ENCODE measurements around the gene ADIPOQ.
"Not testable (repeated sequence)": the region's sequence is repeated elsewhere in the genome, so short reads cannot be mapped to it uniquely, and the experiment has no call there.

ADIPOQ gene

DNA sequence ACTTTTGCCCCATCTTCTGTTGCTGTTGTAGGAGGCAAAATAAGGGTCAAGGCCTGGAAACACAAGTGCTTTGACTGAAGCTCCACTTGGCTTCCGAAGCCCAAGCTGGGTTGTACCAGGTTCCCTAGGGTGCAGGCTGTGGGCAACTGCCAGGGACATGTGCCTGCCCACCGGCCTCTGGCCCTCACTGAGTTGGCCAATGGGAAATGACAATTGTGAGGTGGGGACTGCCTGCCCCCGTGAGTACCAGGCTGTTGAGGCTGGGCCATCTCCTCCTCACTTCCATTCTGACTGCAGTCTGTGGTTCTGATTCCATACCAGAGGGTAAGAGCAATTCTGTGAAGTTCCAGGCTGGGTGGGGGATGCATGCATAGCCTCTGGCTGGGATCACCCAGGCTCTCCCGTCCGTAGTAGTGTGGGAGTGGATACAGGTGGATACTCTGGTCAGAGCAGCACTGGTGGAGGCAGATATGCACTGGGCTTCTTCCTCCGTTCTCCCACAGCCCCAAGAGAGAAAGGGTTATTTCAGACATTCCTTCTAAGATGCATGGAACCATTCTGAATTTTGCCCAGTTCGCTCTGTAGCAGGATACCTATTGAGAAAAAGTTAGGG, at the start of gene ADIPOQ:
Gene ADIPOQ (plus strand): TSS at position 285 of the 613 bp plus-strand sequence. CDS start 10,349 bp downstream, outside the sequence.
- CTCF ChIA-PET, result interaction anchor here (0.7 to 1.1 kb wide), 3 partner anchors 20 to 324 kb away, joined by 3 to 4 read pairs (median 3); no protein-coding TSS in a partner anchor
- TF ChIP-seq, protein P1, sequence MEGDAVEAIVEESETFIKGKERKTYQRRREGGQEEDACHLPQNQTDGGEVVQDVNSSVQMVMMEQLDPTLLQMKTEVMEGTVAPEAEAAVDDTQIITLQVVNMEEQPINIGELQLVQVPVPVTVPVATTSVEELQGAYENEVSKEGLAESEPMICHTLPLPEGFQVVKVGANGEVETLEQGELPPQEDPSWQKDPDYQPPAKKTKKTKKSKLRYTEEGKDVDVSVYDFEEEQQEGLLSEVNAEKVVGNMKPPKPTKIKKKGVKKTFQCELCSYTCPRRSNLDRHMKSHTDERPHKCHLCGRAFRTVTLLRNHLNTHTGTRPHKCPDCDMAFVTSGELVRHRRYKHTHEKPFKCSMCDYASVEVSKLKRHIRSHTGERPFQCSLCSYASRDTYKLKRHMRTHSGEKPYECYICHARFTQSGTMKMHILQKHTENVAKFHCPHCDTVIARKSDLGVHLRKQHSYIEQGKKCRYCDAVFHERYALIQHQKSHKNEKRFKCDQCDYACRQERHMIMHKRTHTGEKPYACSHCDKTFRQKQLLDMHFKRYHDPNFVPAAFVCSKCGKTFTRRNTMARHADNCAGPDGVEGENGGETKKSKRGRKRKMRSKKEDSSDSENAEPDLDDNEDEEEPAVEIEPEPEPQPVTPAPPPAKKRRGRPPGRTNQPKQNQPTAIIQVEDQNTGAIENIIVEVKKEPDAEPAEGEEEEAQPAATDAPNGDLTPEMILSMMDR (IDR thresholded peaks at IDR 0.05; ENCODE audit: control extremely low read depth, extremely low read depth, low read depth, missing control alignments), result no peak
- POLR2A ChIA-PET, result no interaction called here
- DNase-seq (ENCODE audit: extremely low spot score), result no peak

DNA sequence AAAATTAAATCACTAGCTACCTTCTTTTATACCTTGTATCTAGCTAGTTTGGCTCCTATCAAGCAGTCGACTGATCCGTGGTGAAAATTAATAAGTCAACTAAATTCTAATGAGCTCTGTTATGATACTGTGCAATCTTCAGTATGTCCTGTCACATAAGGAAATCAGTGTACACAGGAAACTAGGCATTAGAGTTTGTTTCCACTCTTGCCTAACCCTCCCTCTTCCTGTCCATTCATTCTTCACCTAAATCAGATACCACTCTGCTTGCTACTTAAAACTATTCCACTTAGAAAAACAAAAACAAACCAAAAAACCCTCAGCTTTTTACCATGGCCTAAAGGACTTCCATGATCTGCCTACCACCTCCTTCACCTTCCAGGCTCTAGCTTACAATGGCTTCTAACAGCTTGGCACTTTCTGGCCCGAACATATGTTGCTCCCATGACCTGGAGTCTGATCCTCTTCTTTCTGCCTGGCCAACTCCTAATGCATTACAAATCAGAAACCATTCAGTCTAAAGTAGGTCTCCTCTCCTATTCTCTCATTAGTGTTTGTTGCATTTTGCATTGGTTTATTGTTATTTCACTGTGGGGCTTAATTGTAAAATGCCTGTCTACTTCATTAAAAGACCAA, 44.2 kb upstream of the ADIPOQ start:
- CTCF ChIA-PET, result interaction anchor here (1.2 to 1.3 kb wide), 4 partner anchors 23 to 352 kb away, joined by 3 to 5 read pairs (median 4); no protein-coding TSS in a partner anchor

DNA sequence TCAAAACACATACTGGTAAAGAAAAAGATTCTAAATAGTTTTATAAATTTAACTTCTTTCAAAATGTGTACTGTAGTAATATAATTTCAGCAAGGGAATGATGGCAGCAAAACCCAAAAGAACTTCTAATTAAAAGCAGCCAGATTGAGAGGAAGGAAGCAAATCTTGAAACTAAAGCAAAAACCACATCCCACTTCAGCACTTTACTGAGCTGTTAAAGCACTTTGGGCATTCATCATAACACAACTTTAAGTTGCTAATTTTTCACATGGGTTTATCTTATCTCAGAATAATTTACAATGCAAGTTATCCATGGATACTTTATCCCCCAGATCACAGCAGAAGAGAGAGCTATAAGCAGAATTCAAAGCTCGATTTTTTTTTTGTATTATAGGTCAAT, 42.2 kb upstream of the ADIPOQ start:
- TF ChIP-seq, protein P1 (IDR thresholded peaks at IDR 0.05; ENCODE audit: control extremely low read depth, extremely low read depth, low read depth, missing control alignments), result no peak
- POLR2A ChIA-PET, result interaction anchor here (1.2 kb wide), 1 partner anchor 17 kb away, joined by 5 read pairs; the partner anchor contains the start of gene EIF4A2
- DNase-seq (ENCODE audit: extremely low spot score), result no peak
- CTCF ChIA-PET, result interaction anchor here (0.7 to 1.0 kb wide), 2 partner anchors 21 to 186 kb away, joined by 3 read pairs; no protein-coding TSS in a partner anchor

More for the DNA sequence above, 44.2 kb upstream of the ADIPOQ start:
- DNase-seq (ENCODE audit: extremely low spot score), result no peak
- TF ChIP-seq, protein P1 (IDR thresholded peaks at IDR 0.05; ENCODE audit: control extremely low read depth, extremely low read depth, low read depth, missing control alignments), result no peak
- POLR2A ChIA-PET, result interaction anchor here (1.7 kb wide), 1 partner anchor 14 kb away, joined by 17 read pairs; the partner anchor contains the start of gene EIF4A2

DNA sequence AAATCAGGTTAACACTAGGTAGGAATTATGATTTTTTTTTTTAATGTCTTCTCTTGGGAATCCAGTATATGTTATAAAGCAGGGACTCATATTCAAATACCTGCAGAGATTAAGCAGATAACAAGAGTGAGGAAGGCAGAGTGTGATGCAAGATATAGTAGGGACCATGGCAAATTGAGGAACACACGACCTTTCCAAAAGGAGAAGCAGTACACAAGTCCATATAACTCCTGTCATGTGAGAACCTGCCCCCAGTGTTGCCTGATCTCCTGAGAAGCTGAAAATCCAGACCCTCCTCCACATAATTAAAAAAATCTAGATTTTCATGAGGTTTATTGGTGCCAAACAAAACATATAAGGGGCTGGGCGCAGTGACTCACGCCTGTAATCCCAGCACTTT, 39.8 kb upstream of the ADIPOQ start:
- CTCF ChIA-PET, result no interaction called here

DNA sequence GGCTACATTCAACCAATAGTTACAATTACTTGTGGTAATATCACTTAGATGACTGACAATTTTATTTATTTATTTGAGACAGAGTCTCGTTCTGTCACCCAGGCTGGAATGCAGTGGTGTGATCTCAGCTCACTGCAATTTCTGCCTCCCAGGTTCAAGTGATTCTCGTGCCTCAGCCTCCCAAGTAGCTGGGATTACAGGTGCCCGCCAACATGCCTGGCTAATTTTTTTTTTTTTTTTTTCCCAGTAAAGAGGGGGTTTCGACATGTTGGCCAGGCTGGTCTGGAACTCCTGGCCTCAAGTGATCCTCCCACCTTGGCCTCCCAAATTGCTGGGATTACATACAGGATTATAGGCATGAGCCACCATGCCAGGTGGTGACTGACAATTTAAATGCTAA, 39.1 kb upstream of the ADIPOQ start:
- DNase-seq (ENCODE audit: extremely low spot score); CTCF ChIA-PET: not testable (repeated sequence)
- POLR2A ChIA-PET, result interaction anchor here (1.3 kb wide), 1 partner anchor 12 kb away, joined by 5 read pairs; no protein-coding TSS in a partner anchor

More for the DNA sequence above, 39.8 kb upstream of the ADIPOQ start:
- TF ChIP-seq, protein P1 (IDR thresholded peaks at IDR 0.05; ENCODE audit: control extremely low read depth, extremely low read depth, low read depth, missing control alignments), result no peak
- POLR2A ChIA-PET, result interaction anchor here (1.3 kb wide), 1 partner anchor 11 kb away, joined by 5 read pairs; no protein-coding TSS in a partner anchor
- DNase-seq (ENCODE audit: extremely low spot score), result no peak

DNA sequence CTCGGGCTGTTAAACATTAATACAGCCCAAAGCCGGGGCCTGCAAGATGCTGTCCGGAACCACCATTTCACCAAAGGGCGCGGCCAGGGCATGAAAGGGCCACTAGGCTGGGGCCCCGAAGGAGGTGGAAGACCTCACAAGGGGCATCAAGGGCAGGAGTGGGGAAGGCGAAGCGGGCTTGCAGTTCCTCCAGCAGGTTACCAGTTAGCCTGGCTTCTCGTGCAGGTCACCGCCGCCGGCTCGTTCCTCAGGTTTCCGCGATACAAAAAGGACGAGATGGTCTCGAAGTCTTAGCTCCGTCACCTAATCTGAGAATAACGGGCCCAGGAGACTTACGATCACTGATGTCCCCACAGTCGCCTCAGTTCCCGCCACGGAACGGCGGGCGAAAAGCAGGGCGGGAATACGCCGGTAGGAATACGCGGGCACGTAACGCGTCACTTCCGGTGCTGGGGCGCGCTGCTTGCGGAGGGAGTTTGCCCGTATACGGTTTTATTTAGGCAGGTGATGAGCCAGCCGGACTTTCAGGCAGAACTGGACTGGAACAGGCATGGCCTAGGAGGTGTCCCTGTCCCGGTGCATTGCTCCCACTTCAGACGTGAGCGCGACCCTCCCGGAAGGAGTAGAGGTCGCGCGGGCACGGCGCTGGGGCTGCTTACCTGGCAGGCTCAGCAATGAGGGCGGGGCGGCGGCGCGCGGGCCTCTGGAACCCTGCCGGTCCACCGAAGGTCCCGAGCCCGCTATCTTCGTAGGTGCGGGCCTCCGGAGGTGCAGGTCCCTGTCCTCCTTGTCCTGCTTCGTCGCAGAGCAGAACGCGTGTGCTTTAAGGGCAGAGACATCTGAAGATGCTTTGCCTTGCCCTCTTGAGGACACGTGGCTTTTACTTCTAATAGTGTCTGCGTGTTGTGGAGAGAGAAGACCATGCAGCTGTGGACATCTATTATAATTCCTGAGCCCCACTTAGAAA, 36.1 kb upstream of the ADIPOQ start, which contains the start of gene RFC4:
Gene RFC4 (minus strand): TSS at position 394 of the 967 bp plus-strand sequence. CDS start 1,769 bp downstream, outside the sequence.
- CTCF ChIA-PET, result interaction anchor here (0.9 to 1.6 kb wide), 3 partner anchors 15 to 189 kb away, joined by 3 to 5 read pairs (median 3); no protein-coding TSS in a partner anchor
- POLR2A ChIA-PET, result interaction anchor here (1.0 to 1.9 kb wide), 3 partner anchors 21 to 23 kb away, joined by 3 to 10 read pairs (median 6); partner anchors contain the start of gene EIF4A2
- TF ChIP-seq, protein P1 (IDR thresholded peaks at IDR 0.05; ENCODE audit: control extremely low read depth, extremely low read depth, low read depth, missing control alignments), result no peak
- peak; percentile 86 for DNase-seq (ENCODE audit: extremely low spot score)
